ENCODE measurements around the gene PEX14. TPM values are rescaled to one million over a fixed set of nuclear protein-coding genes. Genes with fewer than 3 reads are reported as not detected.
"Not testable (repeated sequence)": the region's sequence is repeated elsewhere in the genome, so short reads cannot be mapped to it uniquely, and the experiment has no call there.

The PEX14 gene
- total and polyA plus RNA-seq, 5 donors: 17.5 to 24.6 (median 20.8) TPM

- intact Hi-C loops (cut with DNase I): no loop called here
- Histone ChIP-seq H3K27ac (ENCODE audit: low read length) (no peak overlapping the region), H3K9me3 (ENCODE audit: control insufficient read depth, low read length) (no peaks in the 10 kb centered on the region), H3K27me3 (ENCODE audit: control insufficient read depth, insufficient read depth) (no peaks in the 10 kb centered on the region), H3K4me3 (ENCODE audit: low read length) (no peak overlapping the region), H3K4me1 (ENCODE audit: control insufficient read depth, insufficient read depth, low read length) (no peaks in the 10 kb centered on the region)
- WGBS: 35% methylated on average over 6 of the region's 6 CpGs
- no peak for DNase-seq
- ATAC-seq: no peak
These were observed 23.9 kb upstream of the PEX14 start for GRCh38 chr1:10450836-10451235.

GRCh38 chr1:10451287-10451686 is 23.5 kb upstream of the PEX14 start:
- intact Hi-C loops (cut with DNase I): no loop called here
- Histone ChIP-seq H3K4me3 (ENCODE audit: low read length) (no peak overlapping the region), H3K9me3 (ENCODE audit: control insufficient read depth, low read length) (no peaks in the 10 kb centered on the region), H3K27me3 (ENCODE audit: control insufficient read depth, insufficient read depth) (no peaks in the 10 kb centered on the region), H3K4me1 (ENCODE audit: control insufficient read depth, insufficient read depth, low read length) (no peaks in the 10 kb centered on the region), H3K27ac (ENCODE audit: low read length) (no peak overlapping the region)
- 14% methylated on average over 10 of the region's 10 CpGs for WGBS
- ATAC-seq (peak; percentile 36 to 64), DNase-seq (no peak)

GRCh38 chr1:10456048-10456447 is 18.7 kb upstream of the PEX14 start:
- intact Hi-C loops (cut with DNase I): no loop called here
- Histone ChIP-seq H3K4me3 (ENCODE audit: low read length) (no peak overlapping the region), H3K27me3 (ENCODE audit: control insufficient read depth, insufficient read depth) (no peaks in the 10 kb centered on the region), H3K9me3 (ENCODE audit: control insufficient read depth, low read length) (no peaks in the 10 kb centered on the region), H3K27ac (ENCODE audit: low read length) (no peak overlapping the region), H3K4me1 (ENCODE audit: control insufficient read depth, insufficient read depth, low read length) (peaks cover 3% of the 10 kb centered on the region)
- ATAC-seq (no peak), DNase-seq (no peak)
- 80% methylated on average over 5 of the region's 5 CpGs for WGBS

DNA sequence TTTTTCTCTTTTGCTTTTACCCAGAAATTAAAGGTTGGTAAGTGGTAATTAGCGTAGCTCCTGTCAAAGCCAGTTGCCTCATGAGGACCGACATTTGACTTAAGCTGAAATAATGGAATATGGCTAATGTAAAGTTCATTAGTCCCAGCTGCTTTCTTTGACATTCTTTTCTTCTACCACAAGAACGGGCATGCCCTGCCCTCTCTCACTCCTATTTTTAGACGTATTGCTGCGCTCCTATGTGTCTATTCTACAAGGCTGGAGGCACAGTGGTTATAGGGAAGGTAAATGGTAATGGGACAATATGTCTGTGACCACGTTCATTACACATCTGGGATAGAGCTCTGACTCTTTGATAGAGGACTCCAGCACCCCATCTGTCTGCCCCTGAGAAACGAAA is 18.1 kb upstream of the PEX14 start:
- peak in 1 of 2 donors; percentile 21 for ATAC-seq
- intact Hi-C loops (cut with DNase I): no loop called here
- H3K9me3 ChIP-seq (ENCODE audit: control insufficient read depth, low read length): no peaks in the 10 kb centered on the region
- peaks cover 3% of the 10 kb centered on the region for H3K4me1 ChIP-seq (ENCODE audit: control insufficient read depth, insufficient read depth, low read length)
- DNase-seq: no peak
- H3K4me3 ChIP-seq (ENCODE audit: low read length): no peak overlapping the region
- H3K27me3 ChIP-seq (ENCODE audit: control insufficient read depth, insufficient read depth): no peaks in the 10 kb centered on the region
- 63% methylated on average over 7 of the region's 7 CpGs for WGBS
- H3K27ac ChIP-seq (ENCODE audit: low read length): no peak overlapping the region

GRCh38 chr1:10457462-10457861 is 17.3 kb upstream of the PEX14 start:
- intact Hi-C loops (cut with DNase I); H3K9me3 ChIP-seq (ENCODE audit: control insufficient read depth, low read length); DNase-seq; ATAC-seq; H3K27me3 ChIP-seq (ENCODE audit: control insufficient read depth, insufficient read depth); H3K27ac ChIP-seq (ENCODE audit: low read length); H3K4me1 ChIP-seq (ENCODE audit: control insufficient read depth, insufficient read depth, low read length); H3K4me3 ChIP-seq (ENCODE audit: low read length): not testable (repeated sequence)
- 65% methylated on average over 7 of the region's 7 CpGs for WGBS

DNA sequence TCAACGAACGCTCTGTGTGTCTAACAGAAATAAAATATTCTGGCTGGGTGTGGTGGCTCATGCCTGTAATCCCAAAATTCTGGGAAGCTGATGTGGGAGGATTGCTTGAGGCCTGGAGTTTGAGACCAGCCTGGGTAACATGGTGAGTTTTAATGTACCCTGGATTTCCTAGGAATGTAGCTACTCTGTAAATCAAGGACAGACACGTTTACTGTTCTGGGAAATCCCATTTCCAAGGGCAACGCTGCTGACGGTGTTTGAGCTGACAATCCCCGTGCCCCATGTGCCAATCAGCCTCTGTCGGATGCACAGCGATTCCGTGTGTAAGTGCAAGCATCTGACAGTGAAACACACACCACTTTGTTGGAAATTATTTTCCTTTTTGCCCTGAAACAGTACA is 16.9 kb upstream of the PEX14 start:
- no peak for DNase-seq
- Histone ChIP-seq H3K27ac (ENCODE audit: low read length) (peak overlapping the region; percentile 20), H3K9me3 (ENCODE audit: control insufficient read depth, low read length) (no peaks in the 10 kb centered on the region), H3K27me3 (ENCODE audit: control insufficient read depth, insufficient read depth) (no peaks in the 10 kb centered on the region), H3K4me3 (ENCODE audit: low read length) (no peak overlapping the region), H3K4me1 (ENCODE audit: control insufficient read depth, insufficient read depth, low read length) (peaks cover 3% of the 10 kb centered on the region)
- ATAC-seq: no peak
- intact Hi-C loops (cut with DNase I): no loop called here
- 69% methylated on average over 9 of the region's 9 CpGs for WGBS

- 49% methylated on average over 3 of the region's 3 CpGs for WGBS
- ATAC-seq (no peak), DNase-seq (no peak)
- peaks cover 3% of the 10 kb centered on the region for H3K4me1 ChIP-seq (ENCODE audit: control insufficient read depth, insufficient read depth, low read length)
- intact Hi-C loops (cut with DNase I): no loop called here
- no peaks in the 10 kb centered on the region for H3K9me3 ChIP-seq (ENCODE audit: control insufficient read depth, low read length)
- H3K4me3 ChIP-seq (ENCODE audit: low read length): no peak overlapping the region
- no peaks in the 10 kb centered on the region for H3K27me3 ChIP-seq (ENCODE audit: control insufficient read depth, insufficient read depth)
- no peak overlapping the region for H3K27ac ChIP-seq (ENCODE audit: low read length)
These were observed 15.6 kb upstream of the PEX14 start for GRCh38 chr1:10459184-10459583.

DNA sequence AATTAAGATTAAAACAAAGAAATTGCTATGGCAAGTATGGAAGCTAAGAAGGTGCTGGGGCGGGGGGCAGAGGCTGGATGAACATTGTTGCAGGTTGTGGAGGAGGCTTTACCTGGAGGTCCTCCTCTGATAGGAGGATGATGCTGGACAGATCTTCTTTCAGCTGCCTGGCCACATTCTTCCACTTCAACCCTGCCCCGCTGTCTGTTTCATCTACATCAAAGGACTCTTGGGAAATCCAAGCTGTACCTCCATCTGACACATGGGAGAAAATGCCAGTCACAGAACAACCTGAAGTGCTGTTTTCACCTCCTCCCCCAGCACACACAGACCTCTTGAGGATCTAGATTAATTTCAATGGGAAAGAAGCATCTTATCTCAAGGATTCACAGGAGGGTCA is 7.7 kb upstream of the PEX14 start:
- DNase-seq (no peak), ATAC-seq (no peak)
- Histone ChIP-seq H3K27me3 (ENCODE audit: control insufficient read depth, insufficient read depth) (no peaks in the 10 kb centered on the region), H3K4me3 (ENCODE audit: low read length) (no peak overlapping the region), H3K9me3 (ENCODE audit: control insufficient read depth, low read length) (no peaks in the 10 kb centered on the region), H3K4me1 (ENCODE audit: control insufficient read depth, insufficient read depth, low read length) (no peaks in the 10 kb centered on the region), H3K27ac (ENCODE audit: low read length) (no peak overlapping the region)
- WGBS: 94% methylated on average over 2 of the region's 2 CpGs
- intact Hi-C loops (cut with DNase I): no loop called here

DNA sequence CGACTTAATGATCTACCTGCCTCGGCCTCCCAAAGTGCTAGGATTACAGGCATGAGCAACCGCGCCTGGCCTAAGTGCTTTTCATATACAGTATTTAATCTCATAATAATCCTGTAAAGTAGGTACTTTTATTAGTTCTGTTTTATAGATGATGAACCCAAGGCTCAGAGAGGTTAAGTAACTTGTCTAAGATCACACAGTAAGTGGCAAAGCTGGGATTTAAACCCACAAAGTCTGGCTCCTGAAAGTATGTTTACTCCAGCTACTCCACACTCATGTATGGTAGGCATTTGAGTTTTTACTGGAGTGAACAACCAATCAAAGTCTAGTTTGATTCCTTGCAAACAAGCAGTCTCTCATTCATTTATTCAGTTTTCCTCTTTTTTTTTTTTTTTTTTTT is 4.7 kb upstream of the PEX14 start:
- intact Hi-C loops (cut with DNase I): loop anchor here in 1 of 4 donors (10.0 kb wide), 1 partner anchor 65 kb away; no protein-coding TSS in a partner anchor
- Histone ChIP-seq H3K27me3 (ENCODE audit: control insufficient read depth, insufficient read depth) (no peaks in the 10 kb centered on the region), H3K4me3 (ENCODE audit: low read length) (no peak overlapping the region), H3K9me3 (ENCODE audit: control insufficient read depth, low read length) (no peaks in the 10 kb centered on the region), H3K4me1 (ENCODE audit: control insufficient read depth, insufficient read depth, low read length) (no peaks in the 10 kb centered on the region), H3K27ac (ENCODE audit: low read length) (no peak overlapping the region)
- WGBS: 97% methylated on average over 4 of the region's 4 CpGs
- ATAC-seq (no peak), DNase-seq (no peak)

DNA sequence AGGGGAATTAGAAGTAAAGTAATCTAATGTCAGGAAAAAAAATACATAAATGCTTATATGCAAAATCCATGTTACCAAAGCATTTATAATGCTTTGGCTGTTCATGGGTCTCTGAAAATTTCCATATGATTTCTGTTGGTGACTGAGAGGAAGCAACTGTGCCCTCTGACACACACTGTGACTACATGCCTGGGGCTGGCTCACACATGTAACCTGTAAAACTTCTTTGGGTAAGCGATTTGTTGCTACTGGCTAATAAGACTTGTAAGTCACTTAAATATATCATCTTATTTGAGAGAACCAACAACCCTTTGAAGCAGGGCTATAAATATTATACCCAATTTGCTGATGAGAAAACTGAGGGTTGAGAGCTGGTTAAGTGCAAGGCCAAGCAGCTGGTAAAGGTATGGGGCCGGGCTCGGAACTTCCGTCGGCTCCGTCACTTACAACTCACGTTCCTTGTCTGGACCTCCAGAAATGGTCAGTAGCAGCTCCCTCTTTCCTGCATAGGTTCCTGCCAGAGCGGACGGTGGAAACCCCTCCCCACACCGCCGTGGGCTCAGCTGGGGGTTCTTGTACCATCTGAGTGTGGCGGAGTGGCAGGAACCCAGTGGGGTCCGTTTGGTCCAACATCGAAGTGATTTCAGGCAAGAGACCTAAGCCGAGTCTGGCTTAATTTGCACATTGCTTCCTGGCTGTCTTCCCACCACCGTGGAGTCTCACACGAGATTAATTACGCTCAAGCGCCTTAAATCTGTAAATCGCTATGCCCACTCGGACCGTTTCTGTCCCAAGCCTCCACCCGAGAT is 3.1 kb upstream of the PEX14 start:
- Histone ChIP-seq H3K4me3 (ENCODE audit: low read length) (peak overlapping the region; percentile 74), H3K4me1 (ENCODE audit: control insufficient read depth, insufficient read depth, low read length) (no peaks in the 10 kb centered on the region), H3K9me3 (ENCODE audit: control insufficient read depth, low read length) (no peaks in the 10 kb centered on the region), H3K27me3 (ENCODE audit: control insufficient read depth, insufficient read depth) (no peaks in the 10 kb centered on the region), H3K27ac (ENCODE audit: low read length) (peak overlapping the region; percentile 70)
- WGBS: 6% methylated on average over 23 of the region's 23 CpGs
- ATAC-seq: peak in 1 of 2 donors; percentile 1
- DNase-seq: no peak
- intact Hi-C loops (cut with DNase I): loop anchor here in 1 of 4 donors (10.0 kb wide), 1 partner anchor 63 kb away; no protein-coding TSS in a partner anchor

- Histone ChIP-seq H3K9me3 (ENCODE audit: control insufficient read depth, low read length) (no peaks in the 10 kb centered on the region), H3K4me3 (ENCODE audit: low read length) (peak within 1 kb of the TSS; percentile 74), H3K27ac (ENCODE audit: low read length) (peak within 1 kb of the TSS; percentile 70), H3K4me1 (ENCODE audit: control insufficient read depth, insufficient read depth, low read length) (no peaks in the 10 kb centered on the region), H3K27me3 (ENCODE audit: control insufficient read depth, insufficient read depth) (no peaks in the 10 kb centered on the region)
- intact Hi-C loops (cut with DNase I): loop anchor here in 1 of 4 donors (10.0 kb wide), 1 partner anchor 62 kb away; no protein-coding TSS in a partner anchor
- ATAC-seq: peak; percentile 90 to 91
- peak; percentile 94 to 97 (median 95) for DNase-seq
- WGBS: 2% methylated on average over 59 of the region's 59 CpGs
These were observed 2.3 kb upstream of the PEX14 start, which contains the start of gene DFFA for GRCh38 chr1:10472220-10473144. DFFA (minus strand) TSS chr1:10472529; CDS start chr1:10472458, 71 bp downstream.
